HG02588 (cell line): Measurements from ENCODE around the gene TNRC18.

Experiments used
- ATAC-seq: cut with Tn5 transposase; IDR thresholded peaks from one replicate; pipeline ENCODE4 v1.9.1; 2021; ENCODE audit warnings: mild to moderate bottlenecking, moderate library complexity; ENCODE audit not compliant: unreplicated experiment

Gene TNRC18

DNA sequence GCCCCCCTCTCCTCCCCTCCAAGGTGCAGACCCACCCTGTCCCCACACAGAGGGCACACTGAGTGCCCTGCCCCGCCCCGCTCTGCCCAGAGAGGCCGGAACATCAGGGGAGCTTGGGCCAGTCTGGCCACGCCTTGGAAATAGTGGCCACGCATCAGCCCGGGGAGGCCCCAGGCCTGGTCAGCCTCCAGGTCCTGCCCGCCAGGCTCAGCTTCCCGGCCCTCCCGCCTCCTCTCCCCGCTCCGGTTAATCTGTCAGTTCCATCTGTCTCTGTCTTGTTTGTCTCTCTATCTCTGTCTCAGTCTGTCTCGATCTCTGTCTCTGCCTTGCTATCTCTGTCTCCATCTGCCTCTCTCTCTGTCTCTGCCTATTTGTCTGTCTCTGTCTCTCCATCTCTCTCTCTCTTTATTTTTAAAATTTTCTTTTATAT is 28.9 kb upstream of the TNRC18 start:
- ATAC-seq: no peak

DNA sequence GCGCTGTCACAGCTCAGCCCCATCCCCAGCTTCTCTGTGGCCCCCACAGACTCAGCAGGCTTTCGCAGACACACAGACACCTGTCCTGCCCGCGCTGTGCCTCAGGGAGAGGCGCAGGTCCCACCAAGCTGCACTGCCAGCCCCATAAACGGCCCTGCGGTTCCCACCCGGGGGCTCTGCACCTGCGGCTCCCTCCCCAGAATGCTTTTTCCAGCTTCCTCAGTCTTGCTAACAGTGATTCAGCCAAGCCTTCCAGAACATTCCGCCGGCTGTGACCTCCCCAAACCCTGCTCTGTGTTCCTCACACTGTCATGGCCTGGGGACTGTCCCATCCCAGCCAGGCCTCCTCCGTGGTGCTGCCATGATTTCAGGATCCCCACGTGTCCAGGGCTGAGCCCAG is 27.8 kb upstream of the TNRC18 start:
- no peak for ATAC-seq

DNA sequence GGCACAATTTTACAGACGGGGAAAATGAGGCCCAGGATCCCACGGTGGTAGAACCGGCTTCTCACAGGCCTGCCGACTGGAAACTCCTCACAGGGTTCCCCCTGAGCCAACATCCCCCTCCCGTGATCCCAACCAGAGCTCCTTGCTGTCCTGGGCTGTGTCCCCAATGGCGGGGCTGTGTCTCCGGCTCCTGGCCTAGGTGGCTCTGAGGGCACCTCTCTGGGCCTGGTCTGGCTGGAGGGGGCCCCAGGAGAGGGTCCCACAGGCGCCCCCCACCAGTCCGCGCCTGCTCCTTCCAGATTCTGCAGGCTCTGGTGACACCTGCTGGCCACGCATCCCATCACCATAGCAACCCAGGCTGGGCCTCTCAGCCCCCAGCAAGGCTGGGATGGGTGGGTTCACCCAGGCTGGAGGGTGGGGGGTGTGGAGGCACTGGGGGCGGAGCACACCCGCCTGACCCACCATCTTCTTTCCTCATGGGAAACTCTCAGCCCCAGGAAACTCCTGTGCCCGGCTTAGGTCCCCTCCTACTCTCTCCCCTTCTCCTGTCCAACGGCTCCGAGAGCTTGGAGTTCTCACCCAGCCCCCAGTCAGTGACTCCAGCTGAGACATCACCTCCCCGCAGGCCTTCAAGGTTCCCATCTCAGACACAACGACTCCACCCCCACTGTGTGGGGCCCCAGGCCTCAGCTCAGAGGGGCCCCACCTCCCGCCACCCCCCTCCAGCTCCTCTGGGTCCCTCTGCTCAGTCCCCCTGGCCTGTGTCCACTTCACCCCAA is 27.1 kb upstream of the TNRC18 start:
- no peak for ATAC-seq

DNA sequence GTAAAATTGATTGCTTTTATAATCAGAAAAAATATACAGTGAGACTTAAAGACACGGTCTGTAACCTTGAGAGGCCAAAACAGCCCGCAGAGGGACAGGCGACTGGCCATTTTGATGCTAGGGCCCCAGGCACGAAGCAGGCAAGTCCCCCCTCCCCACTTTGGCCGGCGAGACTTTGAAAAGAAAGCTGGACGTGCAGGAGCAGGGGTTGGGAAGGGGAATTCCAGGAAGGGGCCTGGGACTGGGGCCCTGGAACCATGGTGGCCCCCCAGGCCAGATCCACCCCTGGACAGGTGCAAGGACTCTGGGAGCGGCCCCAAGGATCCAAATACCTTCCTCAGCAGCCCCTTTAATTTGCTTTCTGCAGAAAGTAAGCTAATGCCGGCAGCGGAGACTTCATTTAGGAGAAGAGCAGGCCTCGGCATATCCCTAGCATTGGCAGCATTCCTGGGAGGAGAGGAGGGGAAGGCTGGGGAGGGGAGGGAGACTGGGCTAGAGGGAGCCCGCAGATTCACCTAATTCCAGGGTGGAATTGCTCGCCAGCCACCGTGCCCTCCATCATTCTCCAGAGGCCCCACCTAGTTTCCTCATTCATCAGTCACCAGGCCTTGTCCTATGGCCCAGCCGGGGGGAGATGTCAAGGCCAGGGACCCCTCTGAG is 24.9 kb upstream of the TNRC18 start:
- ATAC-seq: no peak

DNA sequence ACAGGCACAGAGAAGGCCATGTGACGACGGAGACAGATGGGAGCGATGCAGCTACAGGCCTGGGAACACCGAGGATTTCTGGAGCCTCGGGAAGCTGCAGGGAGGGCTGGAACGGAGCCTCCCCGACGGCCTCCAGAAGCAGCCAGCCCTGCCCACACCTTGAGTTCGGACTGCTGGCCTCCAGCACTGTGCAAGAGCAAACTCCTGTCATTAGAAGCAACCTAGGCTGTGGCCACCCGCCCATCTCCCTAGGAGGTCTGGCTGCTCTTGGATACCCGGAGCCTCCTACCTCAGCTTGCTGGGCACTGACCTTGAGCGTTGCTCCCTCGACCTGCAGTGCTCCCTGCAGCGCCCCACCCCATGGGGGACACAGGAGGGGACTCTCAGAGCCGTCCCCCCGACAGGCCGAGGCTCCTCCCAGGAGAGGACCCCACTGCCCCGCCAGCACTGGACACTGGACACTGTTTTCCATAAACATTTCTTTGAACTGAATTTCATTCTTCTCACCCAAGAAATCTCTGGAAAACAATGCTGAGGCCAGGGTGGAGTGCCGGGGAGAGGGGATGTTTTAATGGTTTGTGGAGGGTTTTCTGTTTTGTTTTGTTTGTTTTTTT is 22.5 kb upstream of the TNRC18 start:
- no peak for ATAC-seq

DNA sequence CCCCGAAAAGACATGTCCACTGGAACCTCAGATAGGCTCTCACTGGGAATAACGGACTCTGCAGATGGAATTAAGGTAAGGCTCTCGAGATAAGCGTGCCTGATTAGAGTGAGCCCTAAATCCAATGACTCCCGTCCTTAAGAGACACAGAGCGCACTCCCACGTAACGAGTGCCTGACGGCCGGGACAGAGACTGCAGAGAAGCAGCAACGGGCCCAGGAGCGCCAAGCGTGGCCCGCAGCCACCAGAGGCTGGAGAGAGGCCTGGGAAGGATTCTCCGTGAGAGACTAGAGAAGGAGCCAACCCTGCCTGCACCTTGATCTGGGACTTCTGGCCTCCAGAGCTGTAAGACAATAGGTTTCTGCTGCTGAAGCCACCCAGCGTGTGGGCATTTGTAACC is 20.0 kb upstream of the TNRC18 start:
- ATAC-seq: no peak

DNA sequence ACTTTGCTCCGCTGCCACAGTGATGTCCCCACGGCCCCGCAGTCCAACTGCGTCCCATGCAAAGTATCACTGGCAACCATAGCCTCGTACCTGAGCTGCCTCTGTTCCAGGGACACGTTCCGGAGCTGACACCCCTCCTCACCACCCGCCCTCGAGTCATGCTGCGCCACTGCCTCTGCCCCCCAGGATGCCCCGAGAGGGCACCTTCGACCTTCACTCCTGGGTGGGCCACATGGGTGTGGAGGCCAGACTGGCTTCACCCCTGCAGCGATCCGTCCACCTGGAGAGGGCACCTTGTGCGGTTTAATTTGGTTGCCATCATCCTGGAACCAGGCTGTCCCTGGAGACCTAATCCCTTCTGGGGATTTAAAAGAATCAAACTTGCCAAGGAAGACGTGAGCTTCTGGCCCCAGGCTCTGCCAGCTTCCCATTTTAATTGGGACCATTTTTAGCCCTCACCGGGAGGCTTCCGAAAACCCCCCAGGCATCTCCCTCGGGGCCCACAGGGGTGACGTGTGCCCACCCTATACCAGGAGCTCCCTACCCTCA is 19.2 kb upstream of the TNRC18 start:
- ATAC-seq: no peak

DNA sequence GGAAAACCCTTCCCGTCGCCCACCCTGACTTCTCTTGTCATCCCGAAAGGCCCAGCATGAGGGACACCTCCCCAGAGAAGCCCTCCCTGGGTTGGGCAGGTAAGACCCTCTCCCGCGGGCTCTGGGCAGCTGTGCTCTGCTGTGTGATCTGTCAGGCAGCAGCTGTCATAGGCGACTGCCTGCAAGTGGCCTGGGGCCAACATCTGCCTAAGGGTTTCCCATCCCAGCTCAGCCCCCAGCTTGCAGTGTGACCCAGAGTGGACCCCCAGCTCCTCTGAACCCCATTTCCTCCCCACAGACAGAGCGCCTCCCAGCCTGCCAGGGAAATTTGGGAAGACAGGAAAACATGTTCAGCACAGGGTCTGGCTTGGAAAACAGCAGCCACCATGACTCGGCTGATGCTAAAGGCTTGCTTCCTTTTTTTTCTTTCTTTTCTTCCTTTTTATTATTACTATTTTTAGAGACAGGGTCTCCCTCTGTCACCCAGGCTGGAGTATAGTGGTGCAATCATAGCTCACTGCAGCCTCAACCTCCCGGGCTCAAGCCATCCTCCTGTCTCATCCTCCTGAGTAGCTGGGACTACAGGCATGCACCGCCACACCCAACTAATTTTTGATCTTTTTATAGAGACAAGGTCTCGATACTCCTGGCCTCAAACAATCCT is 18.3 kb upstream of the TNRC18 start:
- ATAC-seq: no peak

DNA sequence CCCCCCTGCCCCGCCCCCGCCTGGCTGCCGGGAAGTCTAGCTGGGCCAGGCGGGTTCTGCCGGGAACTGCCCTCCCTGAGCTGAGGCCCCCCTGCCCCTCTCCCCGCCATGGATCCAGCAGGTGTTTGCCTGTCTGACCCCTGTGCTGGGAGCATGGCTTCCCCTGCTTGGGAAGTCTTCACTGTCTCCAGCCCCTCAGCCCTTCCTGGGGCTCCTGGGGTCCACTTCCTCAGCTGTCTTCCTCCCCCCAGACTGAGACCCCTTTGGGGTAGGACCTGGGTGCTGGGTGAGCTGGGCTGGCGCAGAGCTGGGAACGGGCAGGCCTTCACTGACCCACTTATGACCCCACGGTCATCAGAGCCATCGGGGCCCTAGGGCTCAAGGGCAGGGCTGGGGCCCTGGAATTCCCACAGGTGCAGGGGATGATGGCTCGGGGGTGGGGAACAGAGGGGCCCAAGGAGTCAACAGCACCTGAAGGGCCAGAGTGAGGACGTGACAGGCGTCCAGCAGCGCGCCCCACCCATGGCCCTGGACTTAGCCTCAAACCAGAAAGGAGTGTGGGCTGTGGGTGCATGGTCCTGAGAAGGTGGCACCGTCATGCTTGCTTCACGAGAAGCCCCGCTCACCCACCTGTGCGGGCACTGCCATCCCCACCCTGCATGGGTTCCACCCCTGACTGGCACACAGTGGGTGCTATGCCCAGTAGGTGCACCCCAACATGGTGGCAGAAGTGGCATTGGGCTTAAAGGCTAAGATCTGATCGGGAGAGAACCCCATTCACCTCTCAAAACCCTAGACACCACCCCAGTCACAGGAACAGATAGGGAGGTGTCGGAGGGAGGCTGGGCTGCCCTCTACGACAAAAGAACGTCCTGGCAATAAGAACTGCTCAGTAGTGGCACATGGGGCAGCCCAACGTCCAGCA is 16.2 kb upstream of the TNRC18 start:
- no peak for ATAC-seq

DNA sequence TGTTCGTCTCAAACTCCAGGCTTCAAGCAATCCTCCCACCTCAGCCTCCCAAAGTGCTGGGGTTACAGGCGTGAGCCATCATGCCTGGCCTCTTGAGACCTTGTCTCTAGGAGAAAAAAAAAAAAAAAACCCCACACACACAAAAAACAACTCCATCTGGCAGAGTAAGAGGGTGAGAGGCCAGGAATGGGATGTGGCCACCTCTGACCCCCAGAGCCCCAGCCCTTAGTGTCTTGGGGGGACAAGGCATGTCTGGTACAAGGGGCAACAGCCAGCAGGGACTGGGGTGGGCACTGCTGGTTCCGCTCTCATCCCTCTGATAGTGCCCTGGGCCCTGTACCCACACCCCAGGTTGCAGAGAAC is 15.6 kb upstream of the TNRC18 start:
- no peak for ATAC-seq

DNA sequence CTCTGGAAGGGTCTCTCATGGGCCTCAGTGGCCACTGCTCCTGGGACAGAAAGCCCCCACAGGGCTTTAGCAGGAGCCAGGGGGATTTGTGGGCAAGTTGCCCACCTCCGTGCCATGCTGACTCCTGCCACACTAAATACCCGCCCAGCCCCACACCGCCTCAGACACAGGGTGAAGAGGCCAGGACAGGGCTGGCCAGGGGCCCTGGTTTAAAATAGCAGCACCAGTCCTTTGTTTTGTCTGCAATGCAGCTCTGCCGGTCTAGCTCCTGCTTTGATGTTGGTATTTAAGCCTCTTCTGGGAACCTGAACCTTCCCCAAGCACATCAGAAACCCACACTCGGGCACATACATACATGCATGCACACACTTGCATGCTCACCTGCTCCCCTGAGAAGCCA is 14.4 kb upstream of the TNRC18 start:
- ATAC-seq: no peak

DNA sequence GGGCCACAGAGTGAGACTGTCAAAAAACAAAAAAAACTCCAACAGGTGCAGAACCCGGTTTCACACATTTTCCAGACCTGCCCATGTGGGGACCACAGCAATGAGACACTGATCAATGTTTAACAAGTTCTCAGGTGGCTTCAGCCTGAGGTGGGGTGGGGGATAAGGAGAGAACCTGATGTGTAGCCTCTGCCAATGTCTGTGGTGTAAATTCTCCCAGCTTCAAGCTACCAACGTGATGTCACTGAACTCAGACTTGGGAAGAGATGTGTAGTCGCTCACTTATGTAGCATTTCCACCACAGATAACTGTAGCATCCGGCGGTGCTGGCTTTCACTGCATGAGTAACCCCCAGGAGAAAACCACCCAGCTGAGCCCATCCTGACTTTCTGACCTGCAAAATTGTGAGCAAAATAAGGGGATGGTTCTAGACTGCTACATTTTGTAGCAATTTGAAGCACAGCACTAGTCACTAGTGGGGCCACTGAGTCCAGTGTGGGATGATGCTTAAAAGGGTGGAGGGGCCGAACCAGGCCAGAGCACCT is 13.8 kb upstream of the TNRC18 start:
- no peak for ATAC-seq

DNA sequence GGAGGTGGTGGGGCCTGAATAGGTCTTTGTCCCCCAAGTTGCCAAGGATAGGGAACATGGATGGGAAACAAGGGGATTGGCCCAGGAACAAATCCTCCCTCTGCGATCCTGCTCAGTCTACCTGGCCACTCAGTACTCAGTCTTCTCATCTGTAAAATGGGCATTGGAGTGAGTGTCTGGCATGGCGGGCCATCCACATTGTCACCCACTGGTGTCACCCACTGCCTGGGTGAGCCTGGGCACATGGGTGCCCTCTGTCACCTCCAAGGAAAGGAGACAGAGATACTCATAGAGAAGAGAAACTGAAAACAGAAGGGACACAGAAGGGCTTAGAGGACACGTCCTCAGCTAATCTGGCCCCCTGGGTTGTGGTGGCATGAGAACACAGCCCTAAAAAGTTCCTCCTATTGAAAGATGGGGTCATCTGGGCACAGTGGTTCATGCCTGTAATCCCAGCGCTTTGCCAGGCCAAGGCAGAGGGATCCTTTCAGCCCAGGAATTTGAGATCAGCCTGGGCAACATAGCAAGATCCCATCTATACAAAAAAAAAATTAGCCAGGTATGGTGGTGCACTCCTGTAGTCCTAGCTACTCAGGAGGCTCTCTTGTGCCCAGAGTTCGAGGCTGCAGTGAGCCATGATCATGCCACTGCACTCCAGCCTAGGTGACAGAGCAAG is 12.5 kb upstream of the TNRC18 start:
- ATAC-seq: no peak

DNA sequence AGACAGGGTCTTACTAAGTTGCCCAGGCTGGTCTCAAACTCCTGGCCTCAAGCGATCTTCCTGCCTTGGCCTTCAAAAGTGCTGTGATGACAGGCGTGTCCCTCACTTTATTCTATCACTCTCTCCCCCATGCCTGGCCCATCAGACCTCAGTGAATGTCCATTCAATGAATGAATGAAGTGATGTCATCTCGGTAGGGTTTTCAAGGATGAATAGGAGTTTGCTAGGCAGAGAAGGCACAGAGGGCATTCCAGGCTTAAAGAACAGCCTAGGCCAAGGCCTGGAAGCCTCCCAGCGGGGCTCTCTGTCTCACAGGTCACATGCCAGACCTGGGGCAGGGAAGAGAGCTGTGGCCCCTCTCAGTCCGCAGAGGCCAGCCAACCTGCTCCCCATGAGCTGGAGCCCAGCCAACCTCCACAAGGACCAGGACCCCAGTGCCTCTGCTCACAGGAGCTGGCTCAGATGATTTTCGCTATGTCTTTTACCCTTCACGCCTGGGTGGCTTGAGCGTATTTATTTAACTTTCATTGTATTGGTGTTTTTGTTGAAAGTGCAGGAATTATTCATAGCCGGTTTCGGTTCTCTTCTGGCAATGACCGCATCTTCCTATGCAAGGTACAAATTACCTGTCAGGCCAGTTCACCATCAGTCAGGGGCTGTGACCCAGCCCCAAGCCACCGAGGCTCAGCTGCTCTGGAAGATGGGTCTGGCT is 11.8 kb upstream of the TNRC18 start:
- no peak for ATAC-seq

DNA sequence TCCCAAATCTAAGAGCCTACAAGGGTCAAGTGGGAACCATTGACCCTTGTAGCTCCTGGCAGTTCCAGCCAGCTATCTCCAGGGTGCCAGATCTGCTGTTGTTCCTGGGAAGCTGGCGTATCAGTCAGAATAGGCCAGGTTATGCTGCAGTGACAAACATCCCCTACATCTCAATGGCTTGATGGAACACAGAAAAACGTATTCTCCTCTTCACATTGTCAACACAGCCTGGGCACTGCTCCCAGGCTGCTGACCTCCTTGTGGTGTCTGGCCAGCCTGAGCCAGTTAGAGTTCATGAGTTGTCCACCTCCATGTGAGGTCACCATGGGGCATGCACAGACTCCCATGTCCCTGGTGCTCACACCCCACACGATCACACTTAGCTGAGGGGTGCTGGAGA is 9.5 kb upstream of the TNRC18 start:
- ATAC-seq: no peak

DNA sequence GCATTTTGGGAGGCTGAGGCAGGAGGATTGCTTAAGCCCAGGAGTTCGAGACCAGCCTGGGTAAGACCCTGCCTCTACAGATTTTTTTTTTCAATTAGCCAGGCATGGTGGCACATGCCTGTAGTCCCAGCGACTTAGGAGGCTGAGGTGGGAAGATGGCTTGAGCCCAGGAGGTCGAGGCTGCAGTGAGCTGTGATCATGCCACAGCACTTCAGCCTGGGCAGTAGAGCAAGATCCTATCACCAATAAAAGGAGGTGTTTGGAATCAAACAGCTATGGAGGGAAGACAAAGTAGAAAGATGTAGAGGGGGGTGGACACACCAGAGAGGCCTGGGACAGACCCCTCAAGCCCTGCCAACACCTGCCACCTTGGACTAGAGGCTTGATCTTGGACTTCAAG is 9.1 kb upstream of the TNRC18 start:
- no peak for ATAC-seq

DNA sequence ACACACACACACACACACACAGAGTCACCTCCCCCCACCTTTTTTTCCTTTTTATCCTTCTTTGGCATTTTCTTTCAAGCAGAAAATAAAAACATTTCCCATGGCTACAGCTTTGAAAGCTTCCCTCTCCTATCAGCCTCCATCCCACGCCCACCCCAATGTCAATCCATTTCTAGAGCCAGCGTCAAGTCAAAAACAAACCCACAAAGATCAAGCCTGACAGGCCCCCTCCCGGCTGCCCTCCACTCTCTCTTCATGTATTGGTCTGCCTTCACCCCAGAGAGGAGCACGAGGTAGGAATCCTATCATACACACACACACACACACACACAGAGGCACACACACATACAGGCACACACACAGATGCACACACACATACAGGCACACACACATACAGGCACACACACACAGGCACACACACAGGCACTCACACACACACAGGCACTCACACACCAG is 8.0 kb upstream of the TNRC18 start:
- ATAC-seq: no peak

DNA sequence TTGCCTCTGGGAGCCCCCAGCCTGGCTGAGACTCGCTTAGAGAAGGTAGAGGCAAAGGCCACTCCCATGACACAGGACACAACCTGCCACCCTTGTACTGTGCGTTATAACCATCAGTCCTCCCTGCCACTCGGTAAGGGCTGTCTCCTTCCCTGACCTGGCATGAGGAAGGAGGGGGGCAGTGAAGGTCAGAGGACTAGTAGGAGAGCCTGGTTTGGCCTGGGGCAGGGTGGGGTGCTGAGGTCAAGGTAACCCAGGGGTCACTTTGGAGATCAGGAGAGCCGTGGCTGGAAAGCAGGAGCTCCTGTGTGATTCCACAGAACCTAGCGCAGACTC is 6.9 kb upstream of the TNRC18 start:
- no peak for ATAC-seq
